ENCODE measurements around the gene RCC1.

DNA sequence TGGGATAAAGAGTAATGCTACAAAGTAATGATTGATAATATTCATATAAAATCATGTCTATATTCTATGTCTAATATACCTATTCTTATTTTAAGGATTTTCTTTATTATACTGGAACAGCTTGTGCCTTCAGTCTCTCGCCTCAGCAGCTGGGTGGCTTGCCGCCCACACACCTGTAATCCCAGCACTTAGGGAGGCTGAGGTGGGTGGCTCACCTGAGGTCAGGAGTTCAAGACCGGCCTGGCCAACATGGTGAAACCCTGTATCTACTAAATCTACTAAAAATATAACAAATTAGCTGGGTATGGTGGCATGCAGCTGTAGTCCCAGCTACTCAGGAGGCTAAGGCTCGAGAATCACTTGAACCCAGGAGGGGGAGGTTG, 39.4 kb downstream of the RCC1 start:
- TF ChIP-seq POLR2A (IDR thresholded peaks at IDR 0.05) (no peak), EP300 (IDR thresholded peaks at IDR 0.05; ENCODE audit: low read depth) (no peak)
- TF ChIP-seq, protein P1, sequence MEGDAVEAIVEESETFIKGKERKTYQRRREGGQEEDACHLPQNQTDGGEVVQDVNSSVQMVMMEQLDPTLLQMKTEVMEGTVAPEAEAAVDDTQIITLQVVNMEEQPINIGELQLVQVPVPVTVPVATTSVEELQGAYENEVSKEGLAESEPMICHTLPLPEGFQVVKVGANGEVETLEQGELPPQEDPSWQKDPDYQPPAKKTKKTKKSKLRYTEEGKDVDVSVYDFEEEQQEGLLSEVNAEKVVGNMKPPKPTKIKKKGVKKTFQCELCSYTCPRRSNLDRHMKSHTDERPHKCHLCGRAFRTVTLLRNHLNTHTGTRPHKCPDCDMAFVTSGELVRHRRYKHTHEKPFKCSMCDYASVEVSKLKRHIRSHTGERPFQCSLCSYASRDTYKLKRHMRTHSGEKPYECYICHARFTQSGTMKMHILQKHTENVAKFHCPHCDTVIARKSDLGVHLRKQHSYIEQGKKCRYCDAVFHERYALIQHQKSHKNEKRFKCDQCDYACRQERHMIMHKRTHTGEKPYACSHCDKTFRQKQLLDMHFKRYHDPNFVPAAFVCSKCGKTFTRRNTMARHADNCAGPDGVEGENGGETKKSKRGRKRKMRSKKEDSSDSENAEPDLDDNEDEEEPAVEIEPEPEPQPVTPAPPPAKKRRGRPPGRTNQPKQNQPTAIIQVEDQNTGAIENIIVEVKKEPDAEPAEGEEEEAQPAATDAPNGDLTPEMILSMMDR (IDR thresholded peaks at IDR 0.05), result no peak
